H9 (cell line): ENCODE results near the gene DCPS. TPM values are rescaled to one million over a fixed set of nuclear protein-coding genes. Genes with fewer than 3 reads are reported as not detected.

ENCODE experiments used
- DNase-seq: peaks from one replicate; pipeline ENCODE4 v3.0.0-alpha.2; 2017
- H2AFZ ChIP-seq: one replicate; pipeline ENCODE4 v1.6.1; 2013; ENCODE audit warnings: mild to moderate bottlenecking, low read length, control low read depth, moderate library complexity
- H2AK5ac ChIP-seq: 2 replicates; pipeline ENCODE4 v1.6.1; 2013; ENCODE audit warnings: low read length, control low read depth, mixed read lengths; ENCODE audit not compliant: insufficient read length
- H2BK120ac ChIP-seq: one replicate; pipeline ENCODE4 v1.6.1; 2013; ENCODE audit warnings: low read depth, mild to moderate bottlenecking, low read length, control low read depth, inconsistent platforms; ENCODE audit not compliant: poor library complexity, severe bottlenecking
- H2BK12ac ChIP-seq: 2 replicates; pipeline ENCODE4 v1.6.1; 2013; ENCODE audit warnings: low read length, control low read depth, mixed read lengths, low read depth; ENCODE audit not compliant: insufficient read length
- H2BK15ac ChIP-seq: 2 replicates; pipeline ENCODE4 v1.6.1; 2013; ENCODE audit warnings: low read depth, low read length, control low read depth
- H2BK20ac ChIP-seq: one replicate; pipeline ENCODE4 v1.6.1; 2013; ENCODE audit warnings: low read depth, mild to moderate bottlenecking, low read length, control low read depth, inconsistent platforms; ENCODE audit not compliant: poor library complexity, severe bottlenecking
- H2BK5ac ChIP-seq: 2 replicates; pipeline ENCODE4 v1.6.1; 2013; ENCODE audit warnings: low read length, control low read depth, mixed read lengths; ENCODE audit not compliant: insufficient read length
- H3K14ac ChIP-seq: 2 replicates; pipeline ENCODE4 v1.6.1; 2013; ENCODE audit warnings: low read length, control low read depth; ENCODE audit not compliant: insufficient read depth
- H3K18ac ChIP-seq: 2 replicates; pipeline ENCODE4 v1.6.1; 2013; ENCODE audit warnings: low read depth, mild to moderate bottlenecking, mixed read lengths, low read length, control low read depth; ENCODE audit not compliant: insufficient read length
- H3K23ac ChIP-seq: 2 replicates; pipeline ENCODE4 v1.6.1; 2013; ENCODE audit warnings: low read length, control low read depth, mixed read lengths, low read depth; ENCODE audit not compliant: insufficient read length
- H3K23me2 ChIP-seq: 2 replicates; pipeline ENCODE4 v1.6.1; 2013; ENCODE audit warnings: low read depth, mild to moderate bottlenecking, mixed read lengths, low read length, control low read depth; ENCODE audit not compliant: insufficient read length, poor library complexity, severe bottlenecking
- H3K27ac ChIP-seq: 2 replicates; pipeline ENCODE4 v1.5.1; 2013; ENCODE audit warnings: low read length, control low read depth, mixed read lengths, low read depth; ENCODE audit not compliant: insufficient read length
- H3K27me3 ChIP-seq: 2 replicates; pipeline ENCODE4 v1.6.1; 2013; ENCODE audit warnings: low read length, control low read depth, inconsistent platforms; ENCODE audit not compliant: insufficient read depth
- H3K4ac ChIP-seq: 2 replicates; pipeline ENCODE4 v1.6.1; 2013; ENCODE audit warnings: low read depth, mild to moderate bottlenecking, control low read depth, inconsistent platforms, low read length, moderate library complexity
- H3K4me1 ChIP-seq: 2 replicates; pipeline ENCODE4 v1.6.1; 2013; ENCODE audit warnings: low read length, control low read depth, inconsistent platforms; ENCODE audit not compliant: insufficient read depth
- H3K4me2 ChIP-seq: 2 replicates; pipeline ENCODE4 v1.6.1; 2013; ENCODE audit warnings: low read length, control low read depth, mixed read lengths; ENCODE audit not compliant: insufficient read length, insufficient read depth
- H3K56ac ChIP-seq: 2 replicates; pipeline ENCODE4 v1.6.1; 2013; ENCODE audit warnings: low read depth, mild to moderate bottlenecking, mixed read lengths, low read length, control low read depth; ENCODE audit not compliant: insufficient read length
- H3K79me1 ChIP-seq: 2 replicates; pipeline ENCODE4 v1.6.1; 2013; ENCODE audit warnings: low read depth, mild to moderate bottlenecking, moderate library complexity, low read length, control low read depth, inconsistent platforms; ENCODE audit not compliant: insufficient read depth, poor library complexity, severe bottlenecking
- H3K79me2 ChIP-seq: 2 replicates; pipeline ENCODE4 v1.6.1; 2013; ENCODE audit warnings: low read length, control low read depth, inconsistent platforms; ENCODE audit not compliant: insufficient read depth
- H3K9ac ChIP-seq: 2 replicates; pipeline ENCODE4 v1.6.1; 2013; ENCODE audit warnings: low read length, control low read depth, mixed read lengths; ENCODE audit not compliant: insufficient read length; ENCODE audit errors: extremely low read depth
- H3K9me3 ChIP-seq: one replicate; pipeline ENCODE4 v1.6.1; 2013; ENCODE audit warnings: low read depth, low read length, inconsistent platforms; ENCODE audit not compliant: control insufficient read depth
- H3T11ph ChIP-seq: one replicate; pipeline ENCODE4 v1.6.1; 2013; ENCODE audit warnings: mild to moderate bottlenecking, low read length, control low read depth, inconsistent platforms
- H4K20me1 ChIP-seq: one replicate; pipeline ENCODE4 v1.6.1; 2013; ENCODE audit not compliant: control insufficient read depth, insufficient read length, insufficient read depth
- H4K5ac ChIP-seq: 2 replicates; pipeline ENCODE4 v1.6.1; 2013; ENCODE audit warnings: low read depth, mild to moderate bottlenecking, mixed read lengths, low read length, control low read depth; ENCODE audit not compliant: insufficient read length
- H4K8ac ChIP-seq: replicated peaks from 2 replicates; pipeline ENCODE4 v1.6.1; 2013; ENCODE audit warnings: low read length, control low read depth, mixed read lengths, low read depth; ENCODE audit not compliant: insufficient read length
- H4K91ac ChIP-seq: 2 replicates; pipeline ENCODE4 v1.6.1; 2013; ENCODE audit warnings: low read depth, mild to moderate bottlenecking, moderate library complexity, mixed read lengths, low read length, control low read depth; ENCODE audit not compliant: insufficient read length
- H3K27ac Mint-ChIP-seq, 3 experiments: 2 replicates in 2 of 3; 3 replicates in 1 of 3; pipeline ENCODE4 v1.8.0; 2020 to 2021; ENCODE audit warnings: mixed read lengths in 3 of 3, mild to moderate bottlenecking in 1 of 3, moderate library complexity in 1 of 3
- H3K27me3 Mint-ChIP-seq: 2 replicates; pipeline ENCODE4 v1.8.0; 2021; ENCODE audit warnings: low read depth, mild to moderate bottlenecking, moderate library complexity, mixed read lengths
- H3K36me3 Mint-ChIP-seq, 3 experiments: 2 replicates in 2 of 3; 3 replicates in 1 of 3; pipeline ENCODE4 v1.8.0; 2020 to 2021; ENCODE audit warnings: low read depth in 3 of 3, mixed read lengths in 3 of 3; ENCODE audit not compliant: insufficient read depth in 1 of 3
- H3K4me1 Mint-ChIP-seq, 2 experiments: 2 replicates each; pipeline ENCODE4 v1.8.0; 2020; ENCODE audit warnings: mixed read lengths in 2 of 2
- H3K4me3 Mint-ChIP-seq, 2 experiments: 2 replicates in 1 of 2; 3 replicates in 1 of 2; pipeline ENCODE4 v1.8.0; 2020 to 2021; ENCODE audit warnings: mild to moderate bottlenecking in 2 of 2, mixed read lengths in 2 of 2, moderate library complexity in 1 of 2
- H3K9me3 Mint-ChIP-seq, 2 experiments: 2 replicates in 1 of 2; 3 replicates in 1 of 2; pipeline ENCODE4 v1.8.0; 2020; ENCODE audit warnings: mild to moderate bottlenecking in 2 of 2, mixed read lengths in 2 of 2, moderate library complexity in 1 of 2
- WGBS: extraction: QIAGEN DNeasy Blood & Tissue Kit; methylation state at CpG from one replicate; pipeline ENCODE4 v1.1.7; 2013; ENCODE audit warnings: missing lambda C conversion rate, low lambda C conversion rate, mixed read lengths; ENCODE audit not compliant: insufficient read length; ENCODE audit errors: extremely low coverage; 5-methylcytosine and 5-hydroxymethylcytosine counted together
- total RNA-seq: library from RNA; stranded (reverse); gene quantifications from 2 replicates; pipeline ENCODE4 v1.2.1, GENCODE V29; 2021
- TF ChIP-seq, protein P1 (sequence below): fragments of 200-600 bp; sonication (generic); conservative IDR thresholded peaks from 3 replicates; pipeline ENCODE4 v1.8.0; 2021; ENCODE audit warnings: antibody characterized with exemption, mild to moderate bottlenecking

Gene DCPS
- total RNA-seq, 1 experiment from 2014 or later = 27.7 TPM

DNA sequence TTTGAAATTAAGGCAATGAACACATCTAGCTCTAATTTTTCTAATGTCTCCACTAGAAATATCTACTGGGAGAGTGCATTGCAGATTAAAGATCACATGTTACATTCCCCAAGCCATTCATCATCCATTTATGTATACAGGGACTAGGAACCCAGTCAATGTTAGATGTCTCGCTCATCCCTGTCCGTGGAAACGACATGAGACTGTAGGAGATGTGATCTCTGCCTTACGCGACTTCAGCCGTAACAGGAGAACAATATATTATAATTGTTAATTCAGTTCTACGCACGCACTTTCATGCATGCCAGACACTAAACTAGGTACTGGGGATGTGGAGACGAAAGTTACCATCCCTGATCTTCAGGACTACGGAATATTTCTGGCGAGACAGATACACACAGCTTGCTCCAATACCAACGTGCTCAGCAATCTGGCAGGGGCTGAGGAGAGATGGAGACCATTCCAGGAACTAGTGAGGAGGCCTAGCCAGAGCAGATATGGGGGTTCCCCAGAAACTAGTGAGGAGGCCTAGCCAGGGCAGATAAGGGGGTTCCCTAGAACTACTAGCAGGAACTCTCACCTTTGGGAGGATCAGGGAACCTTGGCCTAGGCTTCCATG lies 706 bp downstream of the DCPS start:
- Histone ChIP-seq H2BK5ac (no peak overlapping the region), H2AK5ac (no peak overlapping the region), H3K4me1 (peaks cover 3% of the 10 kb centered on the region; the same call in 1 of the 2 replicates), H2BK12ac (no peak overlapping the region), H3K27ac (no peak overlapping the region), H3T11ph (no peak overlapping the region), H3K9ac (peak overlapping the region; percentile 33), H2BK20ac (no peak overlapping the region), H4K91ac (no peak overlapping the region), H3K23me2 (peaks cover 7% of the 10 kb centered on the region), H3K56ac (no peak overlapping the region), H3K4ac (no peak overlapping the region), H3K4me2 (peak overlapping the region; percentile 74), H3K79me1 (no peaks in the 10 kb centered on the region), H2AFZ (no peak overlapping the region), H3K23ac (no peak overlapping the region), H2BK120ac (no peak overlapping the region), H3K14ac (no peak overlapping the region), H3K27me3 (no peaks in the 10 kb centered on the region), H3K9me3 (no peaks in the 10 kb centered on the region), H4K5ac (no peak overlapping the region), H3K18ac (no peak overlapping the region), H4K8ac (no peak overlapping the region), H3K79me2 (no peaks in the 10 kb centered on the region), H2BK15ac (no peak overlapping the region), H4K20me1 (no peaks in the 10 kb centered on the region)
- no CpG with 5 or more reads among the region's 12 CpGs for WGBS
- Mint-ChIP-seq H3K36me3 (peaks cover 14 to 40% (median 31%) of the 10 kb centered on the region in 3 experiments; a peak in 6 of 7 replicates), H3K9me3 (no peaks in the 10 kb centered on the region), H3K4me3 (peak overlapping the region; percentile 81 to 88), H3K27ac (peak overlapping the region; percentile 95 to 98 (median 97); a peak in 6 of 7 replicates), H3K4me1 (peaks cover 10 to 18% of the 10 kb centered on the region in 2 experiments), H3K27me3 (no peaks in the 10 kb centered on the region)
- TF ChIP-seq, protein P1, sequence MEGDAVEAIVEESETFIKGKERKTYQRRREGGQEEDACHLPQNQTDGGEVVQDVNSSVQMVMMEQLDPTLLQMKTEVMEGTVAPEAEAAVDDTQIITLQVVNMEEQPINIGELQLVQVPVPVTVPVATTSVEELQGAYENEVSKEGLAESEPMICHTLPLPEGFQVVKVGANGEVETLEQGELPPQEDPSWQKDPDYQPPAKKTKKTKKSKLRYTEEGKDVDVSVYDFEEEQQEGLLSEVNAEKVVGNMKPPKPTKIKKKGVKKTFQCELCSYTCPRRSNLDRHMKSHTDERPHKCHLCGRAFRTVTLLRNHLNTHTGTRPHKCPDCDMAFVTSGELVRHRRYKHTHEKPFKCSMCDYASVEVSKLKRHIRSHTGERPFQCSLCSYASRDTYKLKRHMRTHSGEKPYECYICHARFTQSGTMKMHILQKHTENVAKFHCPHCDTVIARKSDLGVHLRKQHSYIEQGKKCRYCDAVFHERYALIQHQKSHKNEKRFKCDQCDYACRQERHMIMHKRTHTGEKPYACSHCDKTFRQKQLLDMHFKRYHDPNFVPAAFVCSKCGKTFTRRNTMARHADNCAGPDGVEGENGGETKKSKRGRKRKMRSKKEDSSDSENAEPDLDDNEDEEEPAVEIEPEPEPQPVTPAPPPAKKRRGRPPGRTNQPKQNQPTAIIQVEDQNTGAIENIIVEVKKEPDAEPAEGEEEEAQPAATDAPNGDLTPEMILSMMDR = no peak
- no peak for DNase-seq
